Epithelial cell of umbilical artery (primary cell): ENCODE results near the gene PGLYRP2. TPM values are rescaled to one million over a fixed set of nuclear protein-coding genes. Genes with fewer than 3 reads are reported as not detected.

Source experiments
- total RNA-seq: library from RNA; depleted of rRNA; stranded (reverse); fragments of >200 nt; gene quantifications from 2 replicates; pipeline ENCODE4 v1.2.3, GENCODE V29; 2014

The PGLYRP2 gene
- total RNA-seq = not detected in 2 replicates

DNA sequence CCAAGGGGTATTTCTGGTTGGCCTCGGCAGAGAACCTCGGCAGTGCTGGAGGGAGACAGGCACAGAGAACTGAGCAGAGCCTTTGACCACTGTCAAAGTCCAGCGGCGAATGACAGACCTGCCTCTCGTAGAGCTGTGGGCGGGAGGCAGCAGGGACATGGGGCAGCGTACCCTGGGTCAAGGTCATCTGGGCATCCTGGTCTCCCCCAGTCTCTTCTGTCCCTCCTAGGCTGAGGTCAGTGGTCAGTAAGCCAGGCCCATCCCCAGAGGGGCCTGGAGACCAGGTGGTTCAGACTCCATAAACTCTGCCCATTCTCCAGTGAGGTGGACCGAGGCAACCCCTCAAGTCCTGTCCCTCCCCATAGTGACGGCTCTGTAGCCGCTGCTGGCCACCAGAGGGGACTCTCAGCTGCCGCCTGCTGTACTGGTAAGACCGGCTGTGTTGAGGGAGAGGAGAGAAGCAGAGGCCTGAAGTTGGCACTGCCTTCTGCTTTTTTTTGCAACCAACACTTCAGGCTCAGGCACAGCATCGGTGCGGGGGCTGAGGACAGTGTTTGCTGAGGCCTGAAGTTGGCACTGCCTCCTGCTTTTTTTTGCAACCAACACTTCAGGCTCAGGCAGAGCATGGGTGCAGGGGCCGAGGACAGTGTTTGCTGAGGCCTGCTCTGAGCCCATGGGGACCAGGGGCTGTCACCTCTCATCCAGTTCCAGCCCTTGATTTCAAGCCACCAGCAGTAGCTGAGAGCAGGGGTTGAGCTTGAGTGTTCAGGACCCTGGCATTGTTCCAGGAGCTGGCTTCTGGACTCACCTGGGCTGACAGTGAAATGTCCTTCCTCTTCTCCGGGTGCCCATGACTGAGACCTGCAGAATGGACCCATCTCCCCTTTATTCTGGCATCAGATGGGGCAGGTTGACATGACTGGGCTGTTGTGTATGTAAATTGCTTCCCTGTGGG lies at the start of gene PGLYRP2:
Gene PGLYRP2 (minus strand): TSS at position 111 of the 955 bp plus-strand sequence. CDS start 130 bp downstream, outside the sequence.

GRCh38 chr19:15508035-15508710 lies 28.9 kb upstream of the PGLYRP2 start, which contains the start of gene CYP4F22:
CYP4F22 (plus strand) TSS chr19:15508525; CDS start chr19:15525337, 16,812 bp downstream.

GRCh38 chr19:15464394-15465385 lies 14.6 kb downstream of the PGLYRP2 start, which contains the start of gene RASAL3:
RASAL3 (minus strand) TSS chr19:15464544; CDS start chr19:15464358, 186 bp downstream.

GRCh38 chr19:15449620-15450527 lies 29.4 kb downstream of the PGLYRP2 start, which contains the start of gene WIZ:
WIZ (minus strand) TSS chr19:15449956; CDS start chr19:15448307, 1,649 bp downstream.

Other genes with a start within 250 kb of the PGLYRP2 start
- 0.15 TPM in 1 of 2 replicates, not detected in the other for gene EPHX3, start 247.1 kb downstream of the PGLYRP2 start, total RNA-seq
- gene BRD4, start 147.0 kb downstream of the PGLYRP2 start, total RNA-seq = 7.4 and 10.1 TPM in 2 replicates
- gene AKAP8, start 99.7 kb downstream of the PGLYRP2 start, total RNA-seq = 15.7 and 19.5 TPM in 2 replicates
- gene AKAP8L, start 60.5 kb downstream of the PGLYRP2 start, total RNA-seq = 51.3 and 60.6 TPM in 2 replicates
- 4.0 and 5.2 TPM in 2 replicates for gene WIZ, start 29.5 kb downstream of the PGLYRP2 start, total RNA-seq
- gene RASAL3, start 15.0 kb downstream of the PGLYRP2 start, total RNA-seq = 2.1 and 2.9 TPM in 2 replicates
- not detected in 2 replicates for gene CYP4F22, start 29.0 kb upstream of the PGLYRP2 start, total RNA-seq
- not detected in 2 replicates for gene CYP4F8, start 135.7 kb upstream of the PGLYRP2 start, total RNA-seq
- not detected in 2 replicates for gene CYP4F3, start 161.4 kb upstream of the PGLYRP2 start, total RNA-seq
- not detected in 2 replicates for gene CYP4F12, start 193.6 kb upstream of the PGLYRP2 start, total RNA-seq
- gene OR10H2, start 248.5 kb upstream of the PGLYRP2 start, total RNA-seq = not detected in 2 replicates